Natural killer cell (primary cell): ENCODE measurements around the gene RRAGD. TPM values are rescaled to one million over a fixed set of nuclear protein-coding genes. Genes with fewer than 3 reads are reported as not detected.

Experiments used
- ATAC-seq, 3 donors: fragments of 150-1000 bp in 2 of 3; fragments of 200-7000 bp in 1 of 3; cut with Tn5 transposase; 1 replicate in 1 of 3; 2 replicates in 2 of 3; pipeline ENCODE4 v1.10.0; 2021; ENCODE audit warnings: mild to moderate bottlenecking in 2 of 3, moderate library complexity in 2 of 3
- DNase-seq, 2 donors: peaks; one replicate each; pipeline versions ENCODE4 v3.0.0 to v3.0.0-alpha.2; 2013 to 2021; ENCODE audit warnings: mixed read lengths in 1 of 2
- H3K27ac ChIP-seq: one replicate; pipeline ENCODE4 v1.5.1; 2013; ENCODE audit warnings: mild to moderate bottlenecking, low read length
- H3K27me3 ChIP-seq: one replicate; pipeline ENCODE4 v1.6.1; 2013; ENCODE audit warnings: low read length; ENCODE audit not compliant: control insufficient read depth, insufficient read depth
- H3K36me3 ChIP-seq: one replicate; pipeline ENCODE4 v1.6.1; 2013; ENCODE audit warnings: low read length; ENCODE audit not compliant: control insufficient read depth, insufficient read depth
- H3K4me1 ChIP-seq: one replicate; pipeline ENCODE4 v1.6.1; 2013; ENCODE audit warnings: low read length; ENCODE audit not compliant: control insufficient read depth, insufficient read depth
- H3K4me3 ChIP-seq: one replicate; pipeline ENCODE4 v1.5.1; 2013; ENCODE audit warnings: low read length
- H3K9me3 ChIP-seq: one replicate; pipeline ENCODE4 v1.6.1; 2013; ENCODE audit warnings: low read length; ENCODE audit not compliant: control insufficient read depth, insufficient read depth
- H3K27ac Mint-ChIP-seq, 2 donors: one replicate each; pipeline ENCODE4 v1.8.0; 2022; ENCODE audit warnings: mild to moderate bottlenecking in 2 of 2, mixed read lengths in 2 of 2, moderate library complexity in 1 of 2
- H3K27me3 Mint-ChIP-seq, 2 donors: one replicate each; pipeline ENCODE4 v1.8.0; 2022; ENCODE audit warnings: low read depth in 2 of 2, mixed read lengths in 2 of 2
- H3K36me3 Mint-ChIP-seq: one replicate; pipeline ENCODE4 v1.8.0; 2022; ENCODE audit warnings: mixed read lengths
- H3K4me1 Mint-ChIP-seq, 2 donors: one replicate each; pipeline ENCODE4 v1.8.0; 2022; ENCODE audit warnings: mixed read lengths in 2 of 2
- H3K4me3 Mint-ChIP-seq: one replicate; pipeline ENCODE4 v1.8.0; 2022; ENCODE audit warnings: mild to moderate bottlenecking, moderate library complexity, mixed read lengths
- H3K9me3 Mint-ChIP-seq, 2 donors: one replicate each; pipeline ENCODE4 v1.8.0; 2022; ENCODE audit warnings: mixed read lengths in 2 of 2
- WGBS: methylation state at CpG from one replicate; pipeline ENCODE4 v1.1.7; 2013; ENCODE audit warnings: missing lambda C conversion rate; ENCODE audit not compliant: insufficient coverage; 5-methylcytosine and 5-hydroxymethylcytosine counted together
- intact Hi-C: fragments of 100-400 bp; cut with micrococcal nuclease; formaldehyde crosslinking; loops from one replicate; pipeline ENCODE4 v1.14.2; 2022
- total RNA-seq, 4 donors: library from RNA; stranded (reverse); fragments of 120-200 nt in 1 of 4; gene quantifications; one replicate each; pipeline versions ENCODE4 v1.2.3 to v1.2.4, GENCODE V29; 2013 to 2022
- TF ChIP-seq, protein P1 (sequence below): fragments of 200-600 bp; IDR thresholded peaks from one replicate; pipeline ENCODE4 v1.8.0; 2022; ENCODE audit warnings: antibody characterized with exemption

Gene RRAGD
- total RNA-seq, 3 donors from 2014 or later (not counting 1 experiment from before 2014, with no cell fraction given): 0.43 to 4.4 (median 1.8) TPM

DNA sequence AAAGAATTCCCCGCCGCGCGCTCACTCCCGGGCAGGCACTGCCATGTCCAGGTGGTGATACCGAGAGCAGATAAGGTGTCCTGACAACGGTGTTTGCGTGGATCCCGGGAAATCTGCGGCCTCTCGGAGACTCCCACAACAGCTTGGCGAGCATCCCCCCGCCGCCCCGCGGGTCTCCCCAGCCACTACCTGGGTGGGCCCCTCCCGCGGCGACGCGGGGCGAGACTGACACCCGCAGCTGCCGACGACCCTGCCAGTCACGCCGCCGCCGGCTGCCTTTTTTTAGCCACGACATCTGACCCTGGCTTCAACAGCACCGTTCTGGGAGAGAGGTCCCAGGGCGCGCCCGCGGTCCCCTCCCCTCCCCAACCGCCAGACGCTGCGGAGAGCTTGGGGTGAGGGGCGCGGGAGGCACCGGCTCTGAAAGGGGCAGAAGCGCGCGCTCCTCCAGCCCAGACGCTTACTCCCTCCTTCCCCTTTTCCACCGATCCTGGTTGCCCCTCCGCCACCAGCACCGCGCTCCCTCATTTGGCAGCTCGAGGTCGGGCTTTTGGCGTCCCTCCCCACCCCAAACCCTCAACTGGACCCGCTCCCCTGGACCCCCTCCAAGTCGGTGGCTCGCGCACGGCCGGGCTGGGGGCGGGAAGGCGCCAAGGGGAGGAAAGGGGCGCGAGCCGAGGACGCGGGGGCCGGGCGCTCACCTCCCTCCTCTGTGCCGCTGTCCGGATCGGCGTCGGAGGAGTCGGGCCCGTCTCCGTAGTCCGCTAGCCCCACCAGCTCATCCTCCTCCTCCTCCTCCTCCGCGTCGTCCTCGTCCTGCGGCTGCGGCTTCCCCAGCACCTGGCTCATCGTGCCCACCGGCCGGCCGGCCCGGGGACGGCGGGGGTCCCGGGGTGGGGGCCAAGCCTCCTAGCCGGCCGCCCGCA is 665 bp downstream of the RRAGD start:
- WGBS: under 1% methylated on average over 93 of the region's 93 CpGs
- Histone ChIP-seq H3K36me3 (no peaks in the 10 kb centered on the region), H3K4me3 (peak overlapping the region; percentile 49), H3K4me1 (peaks cover 26% of the 10 kb centered on the region), H3K27me3 (peaks cover 14% of the 10 kb centered on the region), H3K9me3 (no peaks in the 10 kb centered on the region), H3K27ac (no peak overlapping the region)
- intact Hi-C loops: no loop called here
- peaks cover 5 to 19% of the 10 kb centered on the region in 2 donors for H3K4me1 Mint-ChIP-seq
- DNase-seq: peak; percentile 23 to 44
- TF ChIP-seq, protein P1, sequence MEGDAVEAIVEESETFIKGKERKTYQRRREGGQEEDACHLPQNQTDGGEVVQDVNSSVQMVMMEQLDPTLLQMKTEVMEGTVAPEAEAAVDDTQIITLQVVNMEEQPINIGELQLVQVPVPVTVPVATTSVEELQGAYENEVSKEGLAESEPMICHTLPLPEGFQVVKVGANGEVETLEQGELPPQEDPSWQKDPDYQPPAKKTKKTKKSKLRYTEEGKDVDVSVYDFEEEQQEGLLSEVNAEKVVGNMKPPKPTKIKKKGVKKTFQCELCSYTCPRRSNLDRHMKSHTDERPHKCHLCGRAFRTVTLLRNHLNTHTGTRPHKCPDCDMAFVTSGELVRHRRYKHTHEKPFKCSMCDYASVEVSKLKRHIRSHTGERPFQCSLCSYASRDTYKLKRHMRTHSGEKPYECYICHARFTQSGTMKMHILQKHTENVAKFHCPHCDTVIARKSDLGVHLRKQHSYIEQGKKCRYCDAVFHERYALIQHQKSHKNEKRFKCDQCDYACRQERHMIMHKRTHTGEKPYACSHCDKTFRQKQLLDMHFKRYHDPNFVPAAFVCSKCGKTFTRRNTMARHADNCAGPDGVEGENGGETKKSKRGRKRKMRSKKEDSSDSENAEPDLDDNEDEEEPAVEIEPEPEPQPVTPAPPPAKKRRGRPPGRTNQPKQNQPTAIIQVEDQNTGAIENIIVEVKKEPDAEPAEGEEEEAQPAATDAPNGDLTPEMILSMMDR: no peak
- no peak overlapping the region for H3K27ac Mint-ChIP-seq
- H3K27me3 Mint-ChIP-seq: peaks cover 31 to 54% of the 10 kb centered on the region in 2 donors
- peak; percentile 49 to 63 (median 55) for ATAC-seq
- H3K9me3 Mint-ChIP-seq: no peaks in the 10 kb centered on the region
- H3K36me3 Mint-ChIP-seq: no peaks in the 10 kb centered on the region
- peak overlapping the region; percentile 85 for H3K4me3 Mint-ChIP-seq

- H3K27ac ChIP-seq: no peak overlapping the region
- TF ChIP-seq, protein P1: no peak
- intact Hi-C loops: no loop called here
- H3K4me3 Mint-ChIP-seq: peak overlapping the region; percentile 85
- no peaks in the 10 kb centered on the region for H3K9me3 ChIP-seq
- no peaks in the 10 kb centered on the region for H3K36me3 ChIP-seq
- H3K27me3 Mint-ChIP-seq: peaks cover 36 to 48% of the 10 kb centered on the region in 2 donors
- no peaks in the 10 kb centered on the region for H3K36me3 Mint-ChIP-seq
- 19% methylated on average over 4 of the region's 4 CpGs for WGBS
- peak overlapping the region; percentile 49 for H3K4me3 ChIP-seq
- H3K27ac Mint-ChIP-seq: no peak overlapping the region
- peaks cover 31% of the 10 kb centered on the region for H3K4me1 ChIP-seq
- DNase-seq (no peak), ATAC-seq (no peak)
- H3K9me3 Mint-ChIP-seq: no peaks in the 10 kb centered on the region
- peaks cover 9 to 26% of the 10 kb centered on the region in 2 donors for H3K4me1 Mint-ChIP-seq
- peaks cover 14% of the 10 kb centered on the region for H3K27me3 ChIP-seq
Measured at GRCh38 chr6:89410788-89411144, 1.3 kb downstream of the RRAGD start.

DNA sequence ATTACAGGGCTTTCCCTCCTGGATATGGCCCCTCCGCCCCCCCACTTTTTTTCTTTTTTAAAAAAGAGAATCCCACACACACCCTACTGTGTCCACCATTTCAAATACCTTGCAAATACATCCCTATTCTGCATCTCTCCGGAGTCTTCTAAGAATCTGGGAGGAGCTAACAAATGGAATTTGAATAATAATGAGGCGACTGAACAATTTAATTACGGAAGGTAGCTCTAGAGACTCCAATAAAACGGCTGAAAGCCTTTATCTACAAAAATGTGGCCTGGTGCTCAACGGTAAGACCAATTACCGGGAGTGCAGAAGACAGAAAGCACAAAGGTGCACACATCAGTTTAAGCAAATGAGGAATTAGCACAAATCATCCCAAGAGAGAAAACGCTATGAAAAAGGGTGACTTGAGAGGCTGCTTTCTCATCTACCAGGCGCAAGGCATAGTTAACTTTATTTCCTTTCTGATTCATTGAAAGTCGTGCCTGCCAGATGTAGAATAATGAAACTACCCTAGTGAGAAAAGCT is 1.8 kb downstream of the RRAGD start:
- 67% methylated on average over 9 of the region's 10 CpGs for WGBS
- peaks cover 14% of the 10 kb centered on the region for H3K27me3 ChIP-seq
- intact Hi-C loops: no loop called here
- peaks cover 38 to 47% of the 10 kb centered on the region in 2 donors for H3K27me3 Mint-ChIP-seq
- H3K9me3 ChIP-seq: no peaks in the 10 kb centered on the region
- peaks cover 9 to 26% of the 10 kb centered on the region in 2 donors for H3K4me1 Mint-ChIP-seq
- no peaks in the 10 kb centered on the region for H3K36me3 ChIP-seq
- H3K36me3 Mint-ChIP-seq: no peaks in the 10 kb centered on the region
- no peaks in the 10 kb centered on the region for H3K9me3 Mint-ChIP-seq
- no peak for ATAC-seq
- TF ChIP-seq, protein P1: no peak
- peak overlapping the region; percentile 85 for H3K4me3 Mint-ChIP-seq
- DNase-seq: no peak
- no peak overlapping the region for H3K27ac Mint-ChIP-seq
- H3K4me3 ChIP-seq: no peak overlapping the region
- no peak overlapping the region for H3K27ac ChIP-seq
- peaks cover 31% of the 10 kb centered on the region for H3K4me1 ChIP-seq
